Measurements from ENCODE around the gene CLEC7A.

DNA sequence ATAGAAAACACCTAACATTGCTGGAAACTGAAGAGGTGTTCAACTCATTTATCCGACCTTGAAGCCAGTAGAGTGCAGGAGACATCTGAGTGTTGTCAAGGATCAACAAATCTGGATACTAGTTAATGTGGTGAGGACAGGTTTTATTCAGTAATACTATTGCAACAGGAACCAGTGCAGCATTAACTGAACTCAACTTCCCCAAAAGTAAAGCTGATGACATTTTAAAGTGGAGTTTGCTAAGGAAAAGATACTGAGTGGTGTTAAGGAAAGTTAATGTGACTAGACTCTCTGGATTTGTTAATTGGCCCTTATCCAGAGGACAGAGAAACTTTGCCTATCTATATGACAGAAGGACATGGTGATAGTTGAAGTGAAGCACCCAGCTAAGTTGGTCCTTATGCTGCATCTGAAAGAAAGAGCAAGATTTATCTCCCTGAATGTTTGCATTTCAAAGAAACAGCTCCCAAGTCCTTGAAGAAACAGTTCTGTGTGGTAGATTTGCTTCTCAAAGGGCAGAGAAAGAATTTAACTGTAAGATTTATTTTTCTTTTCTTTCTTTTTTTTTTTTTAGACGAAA is 1.2 kb upstream of the CLEC7A start:
- TF ChIP-seq, protein P1, sequence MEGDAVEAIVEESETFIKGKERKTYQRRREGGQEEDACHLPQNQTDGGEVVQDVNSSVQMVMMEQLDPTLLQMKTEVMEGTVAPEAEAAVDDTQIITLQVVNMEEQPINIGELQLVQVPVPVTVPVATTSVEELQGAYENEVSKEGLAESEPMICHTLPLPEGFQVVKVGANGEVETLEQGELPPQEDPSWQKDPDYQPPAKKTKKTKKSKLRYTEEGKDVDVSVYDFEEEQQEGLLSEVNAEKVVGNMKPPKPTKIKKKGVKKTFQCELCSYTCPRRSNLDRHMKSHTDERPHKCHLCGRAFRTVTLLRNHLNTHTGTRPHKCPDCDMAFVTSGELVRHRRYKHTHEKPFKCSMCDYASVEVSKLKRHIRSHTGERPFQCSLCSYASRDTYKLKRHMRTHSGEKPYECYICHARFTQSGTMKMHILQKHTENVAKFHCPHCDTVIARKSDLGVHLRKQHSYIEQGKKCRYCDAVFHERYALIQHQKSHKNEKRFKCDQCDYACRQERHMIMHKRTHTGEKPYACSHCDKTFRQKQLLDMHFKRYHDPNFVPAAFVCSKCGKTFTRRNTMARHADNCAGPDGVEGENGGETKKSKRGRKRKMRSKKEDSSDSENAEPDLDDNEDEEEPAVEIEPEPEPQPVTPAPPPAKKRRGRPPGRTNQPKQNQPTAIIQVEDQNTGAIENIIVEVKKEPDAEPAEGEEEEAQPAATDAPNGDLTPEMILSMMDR (conservative IDR thresholded peaks at IDR 0.05; ENCODE audit: low read length) = no peak
- TF ChIP-seq EZH2phosphoT487 (IDR thresholded peaks at IDR 0.05; ENCODE audit: borderline replicate concordance, low read depth, low read length) = no peak

All from OCI-LY7 (cell line).